HL-60/S4 treated with retinoic acid at 250 ng/mL for 4 days and 3 days (cell line): ENCODE data around the gene SLC38A6.

ENCODE experiments used
- in situ Hi-C: fragments of 300-500 bp; cut with MboI; formaldehyde crosslinking; loops from 2 replicates; pipeline ENCODE4 v1.7.0; 2022; ENCODE audit warnings: low sequenced_read_pairs

SLC38A6 gene

DNA sequence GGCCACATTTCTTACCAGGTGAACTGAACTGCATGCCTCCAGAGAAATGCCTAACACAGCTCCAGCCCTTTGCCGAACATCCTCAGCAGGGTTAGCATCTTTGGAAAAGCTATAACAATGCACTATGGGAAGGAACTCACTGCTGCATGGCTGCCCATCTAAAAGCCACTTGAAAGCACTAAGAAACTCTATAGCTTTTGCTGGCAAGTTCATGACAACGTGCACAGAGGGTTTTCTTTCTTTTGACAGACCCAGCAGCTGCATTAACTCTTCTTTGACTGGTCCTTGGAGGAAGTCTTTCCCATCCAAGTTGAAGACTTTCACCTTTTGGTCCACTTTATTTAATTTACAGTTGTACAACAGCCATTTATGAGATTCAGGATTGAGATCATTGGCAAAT lies 5.5 kb upstream of the SLC38A6 start:
- in situ Hi-C loops, result no loop called here

DNA sequence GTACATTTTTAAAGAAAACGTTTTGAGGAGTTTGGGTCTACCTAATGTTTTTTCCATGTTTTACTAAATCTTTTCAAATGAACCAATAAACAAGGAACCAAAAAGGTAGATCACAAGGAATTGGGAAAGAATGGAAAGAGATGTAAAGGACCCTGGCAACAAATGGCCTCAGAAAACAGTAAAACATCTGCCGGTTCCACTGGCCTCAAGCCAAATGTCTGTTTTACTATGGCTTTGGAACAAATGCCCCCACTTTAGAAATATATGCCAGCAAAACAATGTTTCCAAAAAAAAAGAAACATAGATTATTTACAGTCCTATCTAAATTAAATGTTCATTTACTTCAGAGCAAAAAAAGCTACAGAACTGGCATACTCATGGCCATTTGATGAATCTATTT lies 3.2 kb upstream of the SLC38A6 start:
- in situ Hi-C loops, result no loop called here

DNA sequence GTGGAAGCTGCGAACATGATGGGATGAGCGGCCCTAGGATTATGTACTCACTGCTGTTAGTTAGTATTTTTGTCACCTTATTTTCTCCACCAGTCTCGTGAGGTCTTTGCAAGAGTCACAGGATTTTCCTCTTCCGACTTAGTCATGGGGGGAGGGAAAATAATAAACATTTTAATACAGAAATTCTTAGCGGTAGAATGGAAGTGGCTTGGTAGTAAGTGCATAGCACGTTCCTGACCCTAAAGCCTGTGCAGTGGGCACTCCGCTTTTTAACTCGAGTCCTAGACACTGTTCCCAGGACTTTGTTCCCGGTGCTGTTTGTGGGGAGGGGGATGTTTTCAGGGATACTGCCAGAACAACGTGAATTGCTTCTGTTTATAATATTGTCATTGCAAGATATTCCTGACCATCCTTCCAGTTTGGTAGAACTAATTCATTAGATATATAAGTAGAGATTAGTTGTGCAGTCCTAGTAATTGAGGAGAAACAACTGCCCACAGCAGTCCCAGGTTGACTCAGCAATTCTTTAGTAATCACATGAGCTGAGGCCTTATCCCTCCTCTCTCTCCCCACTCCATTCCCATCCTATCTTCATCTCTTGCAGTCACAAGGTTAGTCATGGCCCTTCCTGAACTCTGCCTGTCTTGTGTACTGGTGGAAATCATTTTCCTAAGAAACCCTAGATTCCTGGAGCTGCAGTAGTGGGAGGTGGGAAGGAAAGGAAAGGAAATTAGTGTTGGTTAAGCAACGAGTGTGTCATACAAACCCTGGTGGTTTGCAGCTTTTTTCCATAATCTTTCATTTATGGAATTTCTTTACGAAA lies 799 bp downstream of the SLC38A6 start:
- in situ Hi-C loops, result no loop called here

DNA sequence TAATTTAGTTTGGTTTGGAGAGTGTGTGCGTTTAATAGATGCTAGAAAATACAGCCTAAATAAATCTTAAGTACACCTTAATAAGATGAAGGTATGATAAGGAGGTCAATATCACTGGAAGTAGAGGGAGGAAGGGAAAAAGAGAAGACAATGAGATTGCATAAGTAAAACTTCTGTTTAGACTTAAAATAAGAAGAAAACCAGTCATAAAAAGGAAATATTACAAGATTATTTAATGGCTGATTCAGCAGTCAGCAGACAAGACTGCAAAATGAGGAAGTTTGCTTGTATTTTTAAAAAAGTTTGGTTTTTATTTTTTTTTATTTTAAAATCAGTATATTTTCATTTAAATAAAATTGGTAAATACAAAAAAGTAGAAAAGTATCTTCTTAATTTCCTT lies 3.2 kb downstream of the SLC38A6 start:
- in situ Hi-C loops, result no loop called here

DNA sequence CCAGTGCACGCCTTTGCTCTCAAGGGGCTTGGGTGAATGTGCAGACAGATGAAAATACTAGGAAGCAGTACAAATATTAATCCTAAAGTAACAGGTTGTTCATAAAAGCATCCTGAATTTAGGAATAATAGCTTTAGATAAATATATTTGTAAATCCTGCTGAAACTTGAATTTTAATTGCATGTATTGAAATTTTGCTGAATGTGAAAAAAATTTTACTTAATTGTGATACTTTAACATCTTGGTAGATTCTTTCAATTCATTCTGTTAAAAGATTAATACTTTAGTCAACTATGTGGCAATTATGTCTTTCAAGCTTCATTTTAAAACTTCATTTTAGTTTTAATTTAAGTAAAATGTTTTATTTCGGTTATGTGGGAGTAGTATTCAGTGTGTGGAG lies 5.5 kb downstream of the SLC38A6 start:
- in situ Hi-C loops, result no loop called here

DNA sequence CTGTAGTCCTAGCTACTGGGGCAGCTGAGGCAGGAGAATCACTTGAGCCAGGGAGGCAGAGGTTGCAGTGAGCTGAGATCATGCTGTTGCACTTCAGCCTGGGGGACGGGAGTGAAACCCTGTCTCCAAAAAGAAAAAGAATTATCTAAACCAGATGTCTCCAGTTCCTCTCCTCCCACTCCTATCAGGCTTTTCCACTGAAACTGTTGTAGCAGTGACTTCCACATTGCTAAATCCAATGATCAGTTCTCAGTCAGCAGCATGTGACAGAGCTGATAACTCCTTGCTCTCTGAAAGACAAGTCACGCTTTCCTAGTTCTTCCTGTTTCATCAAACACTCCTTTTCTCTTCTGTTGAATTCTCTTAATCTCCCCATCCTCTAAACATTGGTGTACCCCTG lies 8.6 kb downstream of the SLC38A6 start:
- in situ Hi-C loops, result no loop called here

DNA sequence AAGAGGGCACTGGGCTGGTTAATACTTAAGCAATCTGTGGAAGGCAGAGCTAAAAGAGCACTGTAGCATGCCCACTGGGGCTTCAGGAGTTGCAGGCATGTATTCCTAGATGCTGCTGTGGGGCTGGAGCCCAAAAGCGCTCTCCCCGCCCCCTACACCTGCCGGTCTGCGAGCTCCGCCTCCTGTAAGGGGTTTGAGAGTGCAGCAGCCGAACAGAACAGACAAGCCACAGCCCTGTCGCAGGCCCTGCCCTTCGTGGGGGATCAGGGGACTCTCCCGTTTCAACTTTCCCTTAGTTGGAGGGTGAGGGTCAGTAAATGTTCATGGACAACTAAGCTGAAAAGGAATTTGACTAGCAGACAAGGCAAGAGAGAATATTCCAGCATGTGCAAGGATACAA lies 17.6 kb downstream of the SLC38A6 start:
- in situ Hi-C loops, result no loop called here

DNA sequence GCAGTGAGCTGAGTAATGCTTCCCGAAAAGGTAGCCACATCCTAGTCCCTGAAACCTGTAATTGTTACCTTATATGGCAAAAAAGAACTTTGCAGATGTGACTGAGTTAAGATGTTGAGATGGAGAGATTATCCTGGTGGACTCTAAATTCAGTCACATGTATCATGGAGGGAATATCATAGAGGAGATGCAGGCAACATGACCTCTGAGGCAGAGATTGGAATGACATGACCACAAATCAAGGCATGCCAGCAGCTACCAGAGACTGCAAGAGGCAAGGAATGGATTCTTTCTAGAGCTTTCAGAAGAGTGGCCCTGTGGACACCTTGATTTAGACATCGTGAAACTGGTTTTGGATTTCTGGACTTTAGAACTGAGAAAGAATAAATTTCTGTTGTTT lies 18.5 kb downstream of the SLC38A6 start:
- in situ Hi-C loops, result no loop called here

DNA sequence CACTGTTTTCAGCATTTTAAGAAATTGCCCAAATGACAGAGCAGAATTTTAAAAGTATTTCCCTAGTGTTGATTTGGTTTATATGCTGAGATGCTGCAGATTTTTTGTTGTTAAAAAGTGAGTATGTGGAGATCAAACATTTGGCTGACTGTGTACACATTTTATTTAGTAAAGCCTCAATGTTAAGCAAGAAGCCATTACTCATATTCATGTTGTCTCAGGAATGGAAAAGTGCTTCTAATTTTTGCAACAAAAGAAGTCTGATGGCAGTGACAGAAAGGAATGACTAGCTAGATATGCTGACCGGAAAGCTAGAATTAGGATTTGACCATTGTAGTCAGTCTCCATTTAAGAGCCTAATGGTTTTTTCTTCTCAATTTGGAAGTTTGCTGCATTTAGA lies 22.5 kb downstream of the SLC38A6 start:
- in situ Hi-C loops, result loop anchor here (25.0 kb wide), 1 partner anchor 366 kb away; the partner anchor contains the start of gene SIX1

DNA sequence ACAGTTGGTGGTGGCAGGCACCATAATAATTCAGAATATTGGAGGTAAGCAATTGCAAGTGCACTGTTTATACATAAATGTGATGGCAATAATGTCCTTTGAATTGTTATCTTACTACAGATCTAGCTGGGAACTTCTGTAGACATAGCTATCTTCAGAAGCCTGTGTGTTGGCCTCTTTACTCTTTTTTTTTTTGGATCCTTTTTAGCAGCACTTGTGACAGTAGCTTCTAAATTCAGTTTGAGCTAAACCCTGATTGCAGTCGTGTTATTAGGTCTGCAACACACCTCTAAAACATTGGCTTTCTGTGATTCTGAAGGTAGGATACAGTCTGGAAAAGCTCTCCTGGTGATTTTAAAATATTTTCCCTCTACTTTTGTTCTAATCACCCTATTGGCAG lies 38.5 kb downstream of the SLC38A6 start:
- in situ Hi-C loops, result loop anchor here (25.0 kb wide), 1 partner anchor 382 kb away; the partner anchor contains the start of gene SIX1

DNA sequence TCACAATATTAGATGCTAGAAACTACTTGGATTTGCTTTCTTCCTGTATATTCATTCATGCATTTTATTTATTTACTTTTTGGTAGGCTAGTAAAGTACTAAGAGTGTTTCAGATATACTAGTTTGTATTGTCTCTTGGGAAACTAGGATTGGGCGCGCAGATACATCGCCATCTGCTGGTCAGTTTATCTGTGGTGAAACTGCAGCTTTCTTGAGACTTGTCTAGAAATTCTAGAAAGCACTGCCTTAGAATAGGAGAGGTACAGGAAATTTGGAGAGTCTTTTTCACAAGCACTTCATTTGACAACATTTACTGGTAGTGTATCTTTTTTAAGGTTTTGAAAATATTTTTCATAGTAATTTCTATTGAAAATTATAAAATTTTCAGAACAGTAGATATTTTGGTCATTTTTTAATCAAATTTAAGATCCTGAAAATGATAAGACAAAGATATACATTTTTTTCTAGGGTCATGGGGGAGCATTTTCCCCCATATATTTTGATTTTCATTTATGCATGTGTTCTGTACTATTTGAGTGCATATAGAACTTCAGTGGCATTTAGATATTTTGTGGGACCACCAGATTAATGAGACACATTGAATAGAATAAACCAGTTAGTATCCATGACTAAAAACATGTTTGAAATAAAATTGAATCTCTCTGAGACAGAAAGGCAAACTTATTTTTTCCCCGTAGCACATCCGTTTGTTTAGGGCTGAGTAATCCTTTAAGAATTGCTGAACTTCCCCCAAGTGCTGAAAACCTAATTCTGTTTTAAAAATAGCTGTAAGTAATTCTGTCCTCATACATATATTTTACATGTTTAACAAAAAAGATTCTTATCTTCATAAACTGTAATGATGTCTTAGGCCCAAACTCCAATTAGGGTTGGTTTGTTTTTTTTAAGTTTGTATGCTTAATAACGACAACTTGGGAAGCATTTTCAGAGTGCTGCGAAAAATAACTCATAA lies 44.5 kb downstream of the SLC38A6 start:
- in situ Hi-C loops, result no loop called here

DNA sequence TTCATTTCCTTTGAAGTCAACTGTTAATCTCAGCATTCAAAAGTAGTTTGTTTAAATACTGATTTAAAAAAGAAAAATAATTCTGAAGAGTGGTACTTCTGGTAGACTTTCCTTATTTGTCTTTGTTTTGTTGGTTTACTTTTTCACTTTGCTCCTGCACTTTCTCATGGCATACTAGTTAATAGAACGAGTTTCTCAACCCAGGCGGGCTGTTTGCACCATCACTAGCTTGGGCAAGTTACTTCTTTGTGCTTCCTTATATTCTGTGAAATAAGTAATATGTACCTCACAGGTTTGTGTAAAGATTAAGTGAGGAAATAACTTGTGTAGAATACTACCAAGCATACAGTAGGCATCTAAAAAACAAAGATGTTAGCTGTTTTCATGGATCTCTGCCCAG lies 45.5 kb downstream of the SLC38A6 start:
- in situ Hi-C loops, result no loop called here

DNA sequence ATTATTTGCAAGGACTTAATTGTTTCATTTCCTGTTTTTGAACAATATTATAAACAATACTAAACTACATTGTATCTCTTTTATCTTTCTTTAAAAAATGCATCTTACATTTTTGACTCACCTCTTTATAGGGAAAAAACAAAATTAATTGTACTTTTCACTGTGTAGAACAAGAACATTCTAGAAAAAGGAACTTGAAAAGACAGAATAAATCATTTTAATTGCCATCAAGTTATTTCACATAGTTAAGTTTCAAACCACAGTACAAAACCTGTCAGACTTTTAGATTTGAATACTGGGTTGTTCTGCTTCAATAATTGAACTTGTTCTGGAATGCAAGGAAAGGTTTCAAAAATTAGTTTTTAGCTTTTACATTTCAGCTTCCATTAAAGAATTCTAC lies 50.0 kb downstream of the SLC38A6 start:
- in situ Hi-C loops, result no loop called here

DNA sequence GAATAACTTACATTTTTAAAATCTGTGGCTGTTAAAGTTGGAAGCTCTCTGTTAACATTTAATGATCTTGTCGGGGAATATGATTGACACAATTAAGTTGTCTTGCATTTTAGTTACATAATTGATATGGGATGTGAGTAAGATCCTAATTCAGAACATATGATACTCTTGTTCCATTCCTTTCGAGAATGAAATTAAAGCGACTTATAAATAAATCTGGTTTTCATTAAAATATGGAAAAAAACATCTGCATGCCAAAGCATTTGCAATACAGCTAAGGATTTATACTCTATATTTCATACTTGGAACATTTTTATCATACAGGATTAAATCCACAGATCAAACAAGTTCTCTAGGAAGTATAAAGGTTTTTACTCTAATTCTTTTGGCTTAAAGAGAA lies 52.0 kb downstream of the SLC38A6 start:
- in situ Hi-C loops, result no loop called here

DNA sequence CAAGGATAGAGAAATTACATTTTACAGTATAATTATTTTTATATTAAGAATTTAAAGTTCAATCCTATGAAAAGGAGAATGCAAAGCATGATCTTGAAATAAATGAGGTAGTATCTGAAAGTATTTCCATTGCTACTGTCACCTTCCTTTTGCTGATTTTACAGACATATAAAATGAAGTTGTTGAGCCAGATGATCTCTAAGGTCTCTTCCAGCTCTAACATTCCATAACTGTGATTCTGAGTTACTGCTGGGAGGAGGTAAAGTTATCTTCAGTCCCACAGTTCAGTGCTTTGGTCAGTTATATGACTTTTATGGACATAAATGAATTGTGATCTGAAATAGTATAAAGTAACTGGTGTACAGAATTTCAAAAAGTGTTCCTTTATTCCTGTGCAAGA lies 52.8 kb downstream of the SLC38A6 start:
- in situ Hi-C loops, result no loop called here

DNA sequence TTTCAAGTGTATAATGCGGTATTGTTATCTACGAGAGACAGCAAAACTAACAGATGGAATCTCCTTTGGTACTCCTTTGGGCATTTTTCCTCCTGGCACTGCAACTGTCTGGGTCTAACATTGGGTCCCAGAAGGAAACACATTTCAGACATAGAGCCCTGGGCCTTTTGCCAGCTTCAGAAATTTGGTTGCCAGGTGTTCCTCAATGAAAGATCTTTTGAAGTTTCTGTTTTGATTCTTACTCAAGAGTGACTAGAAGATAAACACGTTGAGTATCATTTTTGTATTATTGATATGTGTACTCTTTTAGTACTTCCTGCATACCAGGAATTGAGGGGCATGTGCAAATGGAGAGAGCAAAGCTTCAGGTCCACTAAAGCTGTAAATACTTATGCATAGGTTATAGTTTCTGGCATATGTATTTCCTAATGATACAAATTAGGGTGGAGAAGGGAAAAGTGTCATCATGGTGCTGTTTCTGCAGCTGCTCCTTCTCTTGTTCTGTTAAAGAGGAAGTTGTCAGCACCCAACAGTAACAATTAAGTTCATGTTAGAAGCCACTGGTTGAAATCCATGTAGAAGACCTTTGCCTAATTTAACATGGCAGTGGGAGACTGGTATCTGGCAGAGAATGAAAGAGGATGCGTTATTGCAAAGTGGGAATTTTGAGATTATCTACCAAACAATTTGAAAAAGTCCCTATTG lies 53.5 kb downstream of the SLC38A6 start:
- in situ Hi-C loops, result no loop called here

DNA sequence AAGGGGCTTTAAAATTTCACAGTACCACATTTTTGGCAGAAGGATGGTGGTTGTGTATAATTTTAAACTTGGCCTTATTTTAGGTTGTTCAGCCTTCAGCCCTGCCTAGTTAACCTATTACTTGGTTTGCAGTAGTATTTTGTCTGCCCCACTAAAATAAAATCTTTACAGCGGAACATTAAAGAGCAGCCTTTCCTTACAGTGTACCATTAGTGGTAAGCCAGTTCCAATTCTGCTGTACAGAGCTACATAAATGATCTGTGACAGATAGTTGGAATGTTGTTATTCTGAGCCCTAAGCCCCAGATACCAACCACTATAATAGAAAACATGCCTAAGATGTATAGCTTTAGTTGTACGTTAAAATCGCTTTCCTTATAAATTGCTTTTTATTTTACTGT lies 56.2 kb downstream of the SLC38A6 start:
- in situ Hi-C loops, result no loop called here

DNA sequence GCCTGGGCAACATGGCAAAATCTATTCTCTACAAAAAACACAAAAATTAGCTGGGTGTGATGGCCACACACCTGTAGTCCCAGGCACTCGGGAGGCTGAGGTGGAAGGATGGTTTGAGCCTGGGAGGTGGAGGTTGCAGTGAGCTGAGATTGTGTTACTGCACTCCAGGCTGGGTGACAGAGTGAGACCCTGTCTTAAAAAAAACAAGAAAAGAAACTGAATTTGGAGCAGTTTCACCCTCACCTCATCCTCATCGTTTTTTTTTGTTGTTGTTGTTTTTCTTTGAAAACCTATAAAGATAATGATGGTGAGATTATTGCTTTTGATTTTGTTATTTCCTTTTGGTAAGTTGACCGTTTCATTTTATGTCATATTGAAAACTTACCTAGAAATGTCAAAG lies 60.7 kb downstream of the SLC38A6 start:
- in situ Hi-C loops, result no loop called here

DNA sequence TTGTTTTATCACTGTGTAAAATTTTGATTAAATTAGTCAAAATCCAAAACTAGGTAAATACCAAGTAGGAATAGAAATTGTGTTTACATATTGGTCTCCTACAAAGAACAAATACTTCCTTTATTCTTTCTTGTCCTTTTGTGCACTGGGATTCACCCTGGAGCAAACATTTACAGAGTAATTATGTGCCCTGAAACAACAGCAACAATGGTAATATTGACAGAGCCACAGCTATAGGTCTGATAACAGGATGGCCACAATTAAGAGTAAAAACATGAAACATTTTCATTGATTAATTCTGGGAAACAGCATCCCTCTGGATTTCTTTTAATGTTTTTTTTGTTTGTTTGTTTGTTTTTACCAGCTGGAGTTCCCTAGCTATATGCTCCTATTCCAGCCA lies 61.2 kb downstream of the SLC38A6 start:
- in situ Hi-C loops, result no loop called here

DNA sequence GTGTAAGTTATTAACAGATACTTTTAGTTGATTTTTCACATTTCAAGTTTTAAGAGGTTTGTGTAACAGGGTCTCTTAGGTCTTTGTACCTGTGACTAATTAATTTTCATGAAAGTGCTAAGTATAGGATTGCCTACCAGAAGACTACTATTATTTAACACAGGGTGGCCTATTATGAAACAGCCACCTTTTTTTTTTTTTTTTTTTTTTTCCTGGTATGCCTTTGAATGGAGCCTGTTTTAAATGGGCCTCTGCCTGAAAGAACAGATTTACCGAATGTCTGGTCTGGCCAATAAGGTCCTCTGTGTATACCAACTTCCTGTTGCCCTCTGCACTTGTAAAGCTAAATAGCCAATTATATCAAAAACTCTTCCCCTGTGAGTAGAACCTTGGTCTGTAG lies 62.5 kb downstream of the SLC38A6 start:
- in situ Hi-C loops, result no loop called here

DNA sequence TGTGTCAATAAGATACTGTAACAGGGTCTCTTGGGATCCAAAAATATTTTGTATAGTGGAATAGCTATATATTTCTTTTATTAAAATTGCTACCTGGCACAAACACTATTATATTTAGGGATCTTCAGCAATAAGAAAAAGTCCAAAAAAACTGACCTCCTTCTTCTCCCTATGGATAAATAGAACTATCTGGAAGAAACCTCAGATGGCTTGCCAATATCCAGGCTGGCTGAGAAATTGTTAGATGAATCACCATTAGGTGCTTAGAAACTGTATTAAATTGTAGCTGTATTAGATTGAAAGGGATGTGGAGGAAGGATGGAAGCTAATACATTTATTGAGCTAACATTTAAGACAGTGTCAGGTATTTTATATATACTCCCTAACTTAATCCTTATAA lies 66.0 kb downstream of the SLC38A6 start:
- in situ Hi-C loops, result no loop called here
